ENCODE results near the gene PIK3C2B.

DNA sequence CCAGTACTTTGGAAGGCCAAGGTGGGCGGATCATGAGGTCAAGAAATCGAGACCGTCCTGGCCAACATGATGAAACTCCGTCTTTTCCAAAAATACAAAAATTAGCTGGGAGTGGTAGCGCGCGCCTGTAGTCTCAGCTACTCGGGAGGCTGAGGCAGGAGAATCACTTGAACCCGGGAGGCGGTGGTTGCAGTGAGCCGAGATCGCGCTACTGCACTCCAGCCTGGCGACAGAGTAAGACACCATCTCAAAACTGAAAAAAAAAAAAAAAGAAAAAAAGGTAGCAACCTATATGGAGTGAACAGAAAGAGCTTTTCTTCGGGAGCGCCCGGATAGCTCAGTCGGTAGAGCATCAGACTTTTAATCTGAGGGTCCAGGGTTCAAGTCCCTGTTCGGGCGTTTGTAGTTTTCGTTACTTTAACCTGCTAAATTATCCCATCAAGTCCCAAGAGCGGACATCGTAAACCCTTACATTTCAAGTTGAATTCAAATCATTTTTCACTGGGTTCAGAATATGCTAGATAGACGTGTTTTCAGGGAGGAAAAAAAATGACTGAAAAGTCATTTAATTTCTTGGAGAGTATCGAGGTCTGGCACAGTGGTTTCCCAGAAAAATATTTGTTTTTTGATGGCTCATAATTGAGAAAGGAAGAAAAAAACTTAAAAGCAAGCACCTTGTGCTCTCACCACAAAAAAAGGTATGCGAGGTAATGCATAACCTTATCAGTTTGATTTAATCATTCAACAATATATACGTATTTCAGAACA is 11.8 kb upstream of the PIK3C2B start:
- TF ChIP-seq POLR2A (IDR thresholded peaks at IDR 0.05) (no peak), EP300 (IDR thresholded peaks at IDR 0.05) (no peak), POLR2AphosphoS5 (IDR thresholded peaks at IDR 0.05) (no peak)
- TF ChIP-seq, protein P1, sequence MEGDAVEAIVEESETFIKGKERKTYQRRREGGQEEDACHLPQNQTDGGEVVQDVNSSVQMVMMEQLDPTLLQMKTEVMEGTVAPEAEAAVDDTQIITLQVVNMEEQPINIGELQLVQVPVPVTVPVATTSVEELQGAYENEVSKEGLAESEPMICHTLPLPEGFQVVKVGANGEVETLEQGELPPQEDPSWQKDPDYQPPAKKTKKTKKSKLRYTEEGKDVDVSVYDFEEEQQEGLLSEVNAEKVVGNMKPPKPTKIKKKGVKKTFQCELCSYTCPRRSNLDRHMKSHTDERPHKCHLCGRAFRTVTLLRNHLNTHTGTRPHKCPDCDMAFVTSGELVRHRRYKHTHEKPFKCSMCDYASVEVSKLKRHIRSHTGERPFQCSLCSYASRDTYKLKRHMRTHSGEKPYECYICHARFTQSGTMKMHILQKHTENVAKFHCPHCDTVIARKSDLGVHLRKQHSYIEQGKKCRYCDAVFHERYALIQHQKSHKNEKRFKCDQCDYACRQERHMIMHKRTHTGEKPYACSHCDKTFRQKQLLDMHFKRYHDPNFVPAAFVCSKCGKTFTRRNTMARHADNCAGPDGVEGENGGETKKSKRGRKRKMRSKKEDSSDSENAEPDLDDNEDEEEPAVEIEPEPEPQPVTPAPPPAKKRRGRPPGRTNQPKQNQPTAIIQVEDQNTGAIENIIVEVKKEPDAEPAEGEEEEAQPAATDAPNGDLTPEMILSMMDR (IDR thresholded peaks at IDR 0.05) = no peak

Data from gastroesophageal sphincter (tissue), 3 donors.